Fibroblast of pulmonary artery (primary cell): ENCODE results near the gene KCNMA1.

ENCODE experiments used
- DNase-seq: peaks from one replicate; pipeline ENCODE4 v3.0.0-alpha.2; 2010; ENCODE audit warnings: low read depth
- H3K4me3 ChIP-seq: replicated peaks from 2 replicates; pipeline ENCODE4 v1.5.1; 2011; ENCODE audit warnings: low read depth, mild to moderate bottlenecking, control low read depth, low read length, moderate library complexity
- CTCF ChIP-seq: IDR thresholded peaks from 2 replicates; pipeline ENCODE4 v1.5.1; 2011; ENCODE audit warnings: mild to moderate bottlenecking, control low read depth, low read length, inconsistent platforms; ENCODE audit errors: missing control alignments

Gene KCNMA1

GRCh38 chr10:77313066-77313750 is 324.4 kb downstream of the KCNMA1 start:
- no peak for DNase-seq
- no peak overlapping the region for H3K4me3 ChIP-seq
- no peak for TF ChIP-seq CTCF

GRCh38 chr10:77311186-77311585 is 326.4 kb downstream of the KCNMA1 start:
- no peak overlapping the region for H3K4me3 ChIP-seq
- no peak for TF ChIP-seq CTCF
- no peak for DNase-seq

GRCh38 chr10:77310288-77310840 is 327.2 kb downstream of the KCNMA1 start:
- no peak for TF ChIP-seq CTCF
- no peak overlapping the region for H3K4me3 ChIP-seq
- no peak for DNase-seq

GRCh38 chr10:77309509-77309908 is 328.1 kb downstream of the KCNMA1 start:
- H3K4me3 ChIP-seq, result no peak overlapping the region
- no peak for TF ChIP-seq CTCF
- no peak for DNase-seq

GRCh38 chr10:77309092-77309491 is 328.5 kb downstream of the KCNMA1 start:
- no peak for TF ChIP-seq CTCF

GRCh38 chr10:77308084-77308732 is 329.4 kb downstream of the KCNMA1 start:
- no peak for DNase-seq
- no peak overlapping the region for H3K4me3 ChIP-seq
- TF ChIP-seq CTCF, result no peak

More at GRCh38 chr10:77309092-77309491, 328.5 kb downstream of the KCNMA1 start:
- no peak overlapping the region for H3K4me3 ChIP-seq
- no peak for DNase-seq
